SK-N-SH treated with all-trans-retinoic acid at 6 μM for 48 hours (cell line): ENCODE measurements around the gene ZNF490.

Experiments used
- ARNTL ChIP-seq: fragments of 450-650 bp; formaldehyde crosslinking; IDR thresholded peaks from 2 replicates; pipeline ENCODE4 v1.5.0; 2020; ENCODE audit warnings: low read depth, mild to moderate bottlenecking, moderate library complexity, borderline replicate concordance
- ISL1 ChIP-seq: fragments of 250-450 bp; sonication (Bioruptor Pico); IDR thresholded peaks from 2 replicates; pipeline ENCODE4 v2.1.2; 2022; ENCODE audit warnings: mild to moderate bottlenecking, moderate library complexity
- PATZ1 ChIP-seq: fragments of 250-450 bp; sonication (Bioruptor Pico); IDR thresholded peaks from 2 replicates; pipeline ENCODE4 v1.8.0; 2020; ENCODE audit warnings: mild to moderate bottlenecking, moderate library complexity, borderline replicate concordance
- PPARA ChIP-seq: fragments of 250-450 bp; sonication (Bioruptor Pico); IDR thresholded peaks from 2 replicates; pipeline ENCODE4 v1.5.0; 2020; ENCODE audit warnings: mild to moderate bottlenecking, borderline replicate concordance
- TCF4 ChIP-seq: fragments of 250-450 bp; sonication (Bioruptor Pico); IDR thresholded peaks from 2 replicates; pipeline ENCODE4 v1.8.0; 2021; ENCODE audit warnings: mild to moderate bottlenecking, moderate library complexity, borderline replicate concordance
- ZNF565 ChIP-seq: fragments of 450-650 bp; formaldehyde crosslinking; conservative IDR thresholded peaks from 2 replicates; pipeline ENCODE4 v1.5.0; 2020; ENCODE audit warnings: low read depth, mild to moderate bottlenecking, moderate library complexity
- TF ChIP-seq, protein P1 (sequence below): fragments of 250-450 bp; sonication (Bioruptor Pico); IDR thresholded peaks from 2 replicates; pipeline ENCODE4 v1.5.1; 2020; ENCODE audit warnings: low read depth, mild to moderate bottlenecking, moderate library complexity

- no peak for TF ChIP-seq ARNTL (CRISPR knock-in tag)
- no peak for TF ChIP-seq PPARA (CRISPR knock-in tag)
- no peak for TF ChIP-seq PATZ1
- TF ChIP-seq, protein P1, sequence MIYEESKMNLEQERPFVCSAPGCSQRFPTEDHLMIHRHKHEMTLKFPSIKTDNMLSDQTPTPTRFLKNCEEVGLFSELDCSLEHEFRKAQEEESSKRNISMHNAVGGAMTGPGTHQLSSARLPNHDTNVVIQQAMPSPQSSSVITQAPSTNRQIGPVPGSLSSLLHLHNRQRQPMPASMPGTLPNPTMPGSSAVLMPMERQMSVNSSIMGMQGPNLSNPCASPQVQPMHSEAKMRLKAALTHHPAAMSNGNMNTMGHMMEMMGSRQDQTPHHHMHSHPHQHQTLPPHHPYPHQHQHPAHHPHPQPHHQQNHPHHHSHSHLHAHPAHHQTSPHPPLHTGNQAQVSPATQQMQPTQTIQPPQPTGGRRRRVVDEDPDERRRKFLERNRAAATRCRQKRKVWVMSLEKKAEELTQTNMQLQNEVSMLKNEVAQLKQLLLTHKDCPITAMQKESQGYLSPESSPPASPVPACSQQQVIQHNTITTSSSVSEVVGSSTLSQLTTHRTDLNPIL (CRISPR knock-in tag): no peak
- TF ChIP-seq ZNF565: no peak
- TF ChIP-seq TCF4: no peak
- TF ChIP-seq ISL1 (CRISPR knock-in tag): no peak
Observed at GRCh38 chr19:12647490-12648071, 37.0 kb upstream of the ZNF490 start.
